IgD-negative memory B cell (primary cell): ENCODE measurements around the gene FGF14. TPM values are rescaled to one million over a fixed set of nuclear protein-coding genes. Genes with fewer than 3 reads are reported as not detected.

Source experiments
- H3K27ac Mint-ChIP-seq, 3 donors: one replicate each; pipeline ENCODE4 v1.8.0; 2020 to 2022; ENCODE audit warnings: mild to moderate bottlenecking in 3 of 3, mixed read lengths in 3 of 3, moderate library complexity in 1 of 3
- H3K27me3 Mint-ChIP-seq: one replicate; pipeline ENCODE4 v1.8.0; 2021; ENCODE audit warnings: mixed read lengths
- H3K36me3 Mint-ChIP-seq: one replicate; pipeline ENCODE4 v1.8.0; 2020; ENCODE audit warnings: mild to moderate bottlenecking, mixed read lengths
- H3K4me1 Mint-ChIP-seq, 3 donors: one replicate each; pipeline ENCODE4 v1.8.0; 2020 to 2022; ENCODE audit warnings: mixed read lengths in 3 of 3, mild to moderate bottlenecking in 1 of 3
- H3K4me3 Mint-ChIP-seq, 4 donors: one replicate each; pipeline ENCODE4 v1.8.0; 2020 to 2022; ENCODE audit warnings: mild to moderate bottlenecking in 4 of 4, mixed read lengths in 4 of 4, moderate library complexity in 3 of 4
- H3K9me3 Mint-ChIP-seq, 3 donors: one replicate each; pipeline ENCODE4 v1.8.0; 2020 to 2021; ENCODE audit warnings: mixed read lengths in 3 of 3, mild to moderate bottlenecking in 1 of 3
- polyA plus RNA-seq: library from polyadenylated mRNA; unstranded; fragments of 300-500 nt; fragmentation: Illumina TruSeq; gene quantifications from one replicate; pipeline ENCODE4 v1.2.3, GENCODE V29; 2021

The FGF14 gene
- polyA plus RNA-seq, 1 donor from 2014 or later: not detected

DNA sequence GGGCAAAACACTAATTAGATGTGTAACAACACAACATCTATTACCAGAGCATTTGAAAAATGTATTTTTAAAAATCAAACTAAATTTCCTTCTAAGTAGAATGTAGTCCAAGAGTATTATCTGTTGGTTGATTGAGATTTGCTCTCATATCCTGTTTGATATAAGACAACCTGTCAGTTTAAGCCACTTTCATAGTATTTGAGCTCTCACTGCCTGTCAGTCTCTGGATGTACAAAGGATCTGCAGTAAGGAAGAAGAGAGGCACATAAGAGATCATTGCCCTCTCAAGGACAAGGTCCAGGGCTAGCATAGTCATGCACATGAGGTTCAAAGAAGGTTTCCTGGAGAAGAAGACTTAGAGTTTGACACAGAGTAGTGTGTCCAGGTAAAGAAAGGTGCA, 57.4 kb downstream of the FGF14 start:
- Mint-ChIP-seq H3K27me3 (peaks cover 2% of the 10 kb centered on the region), H3K4me3 (no peak overlapping the region), H3K4me1 (no peaks in the 10 kb centered on the region), H3K36me3 (no peaks in the 10 kb centered on the region), H3K27ac (no peak overlapping the region), H3K9me3 (no peaks in the 10 kb centered on the region)

DNA sequence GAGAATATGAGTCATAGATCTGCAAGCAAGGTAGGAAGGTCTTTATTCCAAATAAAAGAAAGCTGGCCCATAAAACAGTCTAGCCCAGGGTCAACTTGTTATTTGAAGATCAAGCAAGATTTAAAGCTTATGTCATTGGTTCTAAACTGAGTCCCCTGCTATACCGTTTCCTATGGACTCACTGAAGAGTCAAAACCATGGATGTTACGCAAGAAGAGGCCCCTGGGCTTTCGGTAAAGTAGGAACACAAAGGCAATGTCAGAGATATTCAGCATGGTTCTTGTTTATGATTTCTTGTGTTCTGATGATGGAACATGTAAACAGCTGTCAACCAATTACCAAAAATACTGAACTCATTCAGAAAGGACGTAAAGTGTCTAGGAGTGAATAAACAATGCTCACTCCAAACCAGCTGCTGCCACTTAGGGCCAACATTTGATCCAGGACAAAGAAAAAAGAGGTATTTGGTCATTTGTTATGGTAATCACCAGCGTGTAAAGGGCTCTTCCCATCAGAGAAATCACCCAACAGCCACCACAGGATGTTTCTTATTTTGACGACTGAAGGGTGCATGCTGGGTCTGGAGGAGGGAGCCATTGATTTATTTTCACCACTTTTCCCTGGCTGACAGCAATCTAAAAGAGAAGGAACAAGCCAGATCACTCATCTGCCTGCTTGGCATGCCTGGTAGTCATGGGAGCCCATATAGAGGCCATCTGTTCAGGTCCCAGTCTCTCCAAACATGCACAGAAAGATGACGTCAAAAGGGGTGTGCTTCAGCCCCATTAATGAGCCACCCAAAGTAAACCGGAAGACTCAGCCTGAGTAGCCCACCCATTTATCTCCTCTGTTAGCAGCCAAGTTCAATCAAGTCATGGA, 68.3 kb downstream of the FGF14 start:
- no peak overlapping the region for H3K4me3 Mint-ChIP-seq
- no peaks in the 10 kb centered on the region for H3K4me1 Mint-ChIP-seq
- no peaks in the 10 kb centered on the region for H3K36me3 Mint-ChIP-seq
- peaks cover 2% of the 10 kb centered on the region for H3K27me3 Mint-ChIP-seq
- no peak overlapping the region for H3K27ac Mint-ChIP-seq
- H3K9me3 Mint-ChIP-seq: no peaks in the 10 kb centered on the region

DNA sequence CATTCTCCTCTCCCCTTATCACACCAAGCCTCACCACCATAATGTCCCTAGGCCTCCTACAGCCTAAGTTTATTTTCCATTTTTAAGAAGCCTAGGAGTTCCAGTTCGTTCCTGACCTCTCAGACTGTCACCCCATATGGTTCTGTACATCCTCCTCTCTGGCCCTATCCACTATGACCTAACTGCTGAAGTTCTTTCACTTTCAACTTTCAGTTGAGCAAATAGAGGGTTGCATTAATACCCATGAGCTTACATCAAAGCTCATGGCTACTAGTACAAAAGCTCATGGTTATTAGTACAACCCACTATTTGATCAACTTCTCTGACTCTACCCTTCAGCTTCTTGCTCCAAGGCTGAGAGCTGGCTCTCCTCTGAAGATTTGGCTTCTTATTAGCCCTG, 72.9 kb downstream of the FGF14 start:
- no peaks in the 10 kb centered on the region for H3K27me3 Mint-ChIP-seq
- H3K4me1 Mint-ChIP-seq: no peaks in the 10 kb centered on the region
- H3K36me3 Mint-ChIP-seq: no peaks in the 10 kb centered on the region
- H3K4me3 Mint-ChIP-seq: no peak overlapping the region
- H3K27ac Mint-ChIP-seq: no peak overlapping the region
- H3K9me3 Mint-ChIP-seq: peaks cover 0 to 8% (median 0%) of the 10 kb centered on the region in 3 donors

DNA sequence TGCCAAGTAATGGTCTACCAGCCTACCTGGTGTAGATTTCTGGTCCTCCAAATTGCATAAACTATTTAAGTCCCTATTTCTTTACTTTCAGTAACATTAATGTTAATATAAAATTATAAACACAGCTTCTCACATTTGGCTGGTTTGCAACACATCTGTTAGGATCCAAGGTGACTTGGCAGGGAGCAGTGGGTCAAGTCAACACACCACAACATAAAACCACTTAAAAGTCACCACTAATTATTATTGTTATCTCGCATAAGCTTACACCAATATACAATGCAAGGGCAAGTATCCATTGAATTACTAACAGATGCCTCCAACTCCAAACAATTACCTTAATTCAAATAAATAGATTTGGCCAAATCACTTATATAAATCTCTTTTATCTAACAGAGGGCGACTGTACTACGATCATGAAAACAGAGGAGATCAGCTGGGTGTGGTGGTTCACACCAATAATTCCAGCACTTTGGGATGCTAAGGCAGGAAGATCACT, 74.7 kb downstream of the FGF14 start:
- H3K36me3 Mint-ChIP-seq: no peaks in the 10 kb centered on the region
- no peaks in the 10 kb centered on the region for H3K4me1 Mint-ChIP-seq
- H3K27me3 Mint-ChIP-seq: no peaks in the 10 kb centered on the region
- no peak overlapping the region for H3K4me3 Mint-ChIP-seq
- H3K9me3 Mint-ChIP-seq: peaks cover 0 to 8% (median 0%) of the 10 kb centered on the region in 3 donors
- no peak overlapping the region for H3K27ac Mint-ChIP-seq

DNA sequence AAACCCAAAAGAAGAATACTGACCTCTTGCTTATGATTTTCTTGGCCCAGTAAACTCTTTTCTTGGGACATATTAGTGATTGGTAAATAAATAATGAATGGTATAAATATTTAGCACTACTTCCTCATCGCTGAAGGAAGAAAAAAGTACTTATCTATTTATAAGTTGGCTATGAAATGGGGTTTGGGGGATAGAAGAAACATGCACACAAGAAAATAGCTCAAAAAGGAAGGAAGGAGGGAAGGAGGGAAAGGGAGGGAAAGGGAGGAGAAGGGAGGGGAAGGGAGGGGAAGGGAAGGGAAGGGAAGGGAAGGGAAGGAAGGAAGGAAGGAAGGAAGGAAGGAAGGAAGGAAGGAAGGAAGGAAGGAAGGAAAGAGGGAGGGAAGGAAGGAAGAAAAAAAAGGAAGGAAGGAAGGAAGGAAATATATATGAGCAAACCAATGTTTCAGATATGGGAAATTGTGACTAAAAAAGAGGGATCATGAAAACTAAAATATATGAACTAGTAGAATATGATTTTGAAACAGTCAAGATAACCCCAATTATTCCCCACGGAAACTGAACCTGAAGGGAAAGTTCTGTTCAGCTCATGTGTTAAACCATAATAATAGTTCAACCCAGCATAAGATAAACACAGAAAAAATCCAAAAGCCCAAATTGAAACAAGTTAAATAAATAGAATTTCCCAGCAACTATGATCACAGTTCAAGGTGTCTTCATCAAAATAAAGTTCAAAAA, 75.3 kb downstream of the FGF14 start:
- Mint-ChIP-seq H3K9me3 (peaks cover 0 to 8% (median 0%) of the 10 kb centered on the region in 3 donors), H3K36me3 (no peaks in the 10 kb centered on the region), H3K4me3 (no peak overlapping the region), H3K27me3 (no peaks in the 10 kb centered on the region), H3K27ac (no peak overlapping the region), H3K4me1 (no peaks in the 10 kb centered on the region)

DNA sequence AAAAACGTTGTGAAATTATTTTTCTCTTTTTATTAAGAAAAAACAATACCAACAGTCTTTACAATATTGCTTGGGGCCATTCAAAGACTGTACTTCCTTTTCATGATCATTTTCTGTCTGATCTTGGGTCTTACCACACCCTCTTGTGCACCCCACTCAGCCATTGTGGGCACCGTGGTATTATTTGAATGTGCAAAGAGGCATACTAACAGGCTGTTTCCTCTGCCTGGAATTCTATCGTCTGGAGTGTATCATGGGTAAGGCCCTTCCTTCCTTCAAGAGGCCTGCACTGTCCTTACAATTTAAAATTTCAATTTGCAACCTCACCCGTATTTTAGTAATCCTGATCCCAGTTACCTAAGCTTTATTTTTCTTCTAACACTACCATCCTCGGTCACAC, 76.5 kb downstream of the FGF14 start:
- peaks cover 0 to 8% (median 0%) of the 10 kb centered on the region in 3 donors for H3K9me3 Mint-ChIP-seq
- no peak overlapping the region for H3K4me3 Mint-ChIP-seq
- H3K27me3 Mint-ChIP-seq: no peaks in the 10 kb centered on the region
- no peak overlapping the region for H3K27ac Mint-ChIP-seq
- H3K4me1 Mint-ChIP-seq: no peaks in the 10 kb centered on the region
- no peaks in the 10 kb centered on the region for H3K36me3 Mint-ChIP-seq

DNA sequence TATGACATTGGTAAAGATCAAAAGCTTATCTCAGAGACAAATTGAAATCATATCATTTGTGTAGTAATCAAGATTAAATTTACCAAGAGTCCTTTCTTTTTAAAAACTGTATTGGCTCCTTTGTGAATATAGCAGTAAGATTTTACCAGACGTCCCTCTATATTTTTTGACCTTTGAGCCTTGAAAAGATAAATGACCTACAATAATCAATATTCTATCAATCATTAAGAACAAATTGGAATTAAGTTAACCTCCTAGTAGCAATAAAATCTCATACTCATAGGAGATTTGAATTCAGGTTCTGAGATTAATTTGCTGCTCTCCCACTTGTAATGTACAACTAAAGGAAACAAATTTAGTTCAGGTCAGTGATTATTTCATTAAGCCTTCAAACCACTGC, 78.3 kb downstream of the FGF14 start:
- no peaks in the 10 kb centered on the region for H3K4me1 Mint-ChIP-seq
- H3K36me3 Mint-ChIP-seq: no peaks in the 10 kb centered on the region
- H3K9me3 Mint-ChIP-seq: peaks cover 0 to 8% (median 0%) of the 10 kb centered on the region in 3 donors
- H3K27me3 Mint-ChIP-seq: no peaks in the 10 kb centered on the region
- H3K4me3 Mint-ChIP-seq: no peak overlapping the region
- H3K27ac Mint-ChIP-seq: no peak overlapping the region

DNA sequence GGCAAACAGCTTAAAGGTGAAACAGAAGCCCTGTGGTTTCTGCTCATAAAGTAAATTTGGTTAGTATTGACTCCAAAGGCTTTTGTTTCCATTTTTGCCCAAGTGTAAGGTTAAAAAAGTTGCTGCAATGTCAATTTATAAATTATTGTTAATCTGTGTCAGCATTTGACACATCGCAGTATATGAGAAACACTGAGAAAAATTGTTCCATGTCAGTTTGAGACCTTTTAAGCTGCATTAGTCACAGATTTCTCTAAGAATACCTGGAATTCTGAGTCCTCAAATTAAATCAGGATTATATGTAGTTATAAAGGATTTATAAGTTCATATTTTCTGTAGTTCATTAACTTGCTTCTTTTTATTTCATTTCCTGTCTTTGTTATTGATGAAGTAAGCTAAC, 78.8 kb downstream of the FGF14 start:
- Mint-ChIP-seq H3K4me3 (no peak overlapping the region), H3K27me3 (no peaks in the 10 kb centered on the region), H3K36me3 (no peaks in the 10 kb centered on the region), H3K27ac (no peak overlapping the region), H3K4me1 (no peaks in the 10 kb centered on the region), H3K9me3 (peaks cover 0 to 8% (median 0%) of the 10 kb centered on the region in 3 donors)

DNA sequence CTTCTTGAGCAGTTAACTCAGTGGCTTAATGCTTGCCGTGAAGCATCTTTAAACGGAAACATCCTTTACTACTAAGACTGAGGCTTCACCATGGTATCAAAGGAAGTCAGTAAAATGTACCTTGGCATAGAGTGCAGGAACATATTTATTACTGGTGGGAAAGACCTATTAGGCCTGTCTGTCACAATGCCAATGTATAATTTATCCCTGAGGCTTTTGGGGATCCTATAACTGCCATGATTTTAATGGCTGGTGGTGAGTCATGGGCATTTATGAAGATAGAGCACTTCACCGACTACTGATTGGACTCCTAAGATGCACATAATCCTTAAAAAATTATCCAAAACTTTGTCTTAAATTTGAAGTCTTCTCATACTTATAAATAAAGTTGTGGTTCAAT, 79.6 kb downstream of the FGF14 start:
- Mint-ChIP-seq H3K27ac (no peak overlapping the region), H3K9me3 (peaks cover 0 to 8% (median 0%) of the 10 kb centered on the region in 3 donors), H3K27me3 (peaks cover 2% of the 10 kb centered on the region), H3K4me3 (no peak overlapping the region), H3K4me1 (no peaks in the 10 kb centered on the region), H3K36me3 (no peaks in the 10 kb centered on the region)

DNA sequence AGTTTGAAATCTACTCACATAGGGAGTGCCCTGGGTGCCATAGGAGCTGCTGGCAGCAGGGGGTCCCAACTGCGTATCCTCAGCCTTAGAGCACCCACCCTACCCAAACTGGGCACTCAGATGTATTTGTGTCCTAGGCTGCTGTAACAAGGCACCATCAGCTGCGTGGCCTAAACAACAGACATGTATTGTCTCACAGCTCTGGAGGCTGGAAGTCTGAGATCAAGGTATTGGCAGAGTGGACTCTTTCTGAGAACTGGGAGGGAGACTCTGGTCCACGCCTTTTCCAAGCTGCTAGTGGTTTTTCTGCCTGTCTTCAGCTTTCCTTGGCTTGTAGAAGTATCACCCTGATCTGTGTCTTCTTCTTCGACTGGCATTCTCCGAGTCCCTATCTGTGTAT, 83.6 kb downstream of the FGF14 start:
- Mint-ChIP-seq H3K4me3 (no peak overlapping the region), H3K36me3 (peaks cover 2% of the 10 kb centered on the region), H3K27me3 (peaks cover 2% of the 10 kb centered on the region), H3K4me1 (peaks cover 0 to 1% (median 0%) of the 10 kb centered on the region in 3 donors), H3K27ac (no peak overlapping the region), H3K9me3 (no peaks in the 10 kb centered on the region)

DNA sequence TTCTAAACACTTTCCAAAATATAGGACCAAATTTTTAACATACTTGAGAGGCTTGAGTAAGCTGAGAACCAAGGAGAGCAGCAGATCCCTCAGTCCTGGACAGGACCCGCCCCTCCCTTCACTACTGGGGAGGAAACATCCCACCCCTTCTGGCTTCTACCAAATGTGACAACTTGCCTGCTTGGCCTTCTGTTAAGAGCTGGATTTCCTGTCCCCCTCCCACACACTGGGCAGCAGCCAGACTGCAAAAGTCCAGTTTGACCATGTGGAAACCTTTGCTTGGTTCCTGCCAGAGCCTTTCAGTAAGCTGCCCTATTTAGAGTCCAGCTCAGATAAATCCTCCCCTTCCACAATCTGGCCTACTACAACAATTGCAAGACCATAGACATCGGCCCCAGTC, 84.3 kb downstream of the FGF14 start:
- peaks cover 0 to 4% (median 0%) of the 10 kb centered on the region in 3 donors for H3K4me1 Mint-ChIP-seq
- peaks cover 2% of the 10 kb centered on the region for H3K36me3 Mint-ChIP-seq
- no peak overlapping the region for H3K27ac Mint-ChIP-seq
- H3K9me3 Mint-ChIP-seq: no peaks in the 10 kb centered on the region
- H3K27me3 Mint-ChIP-seq: peaks cover 2% of the 10 kb centered on the region
- no peak overlapping the region for H3K4me3 Mint-ChIP-seq

DNA sequence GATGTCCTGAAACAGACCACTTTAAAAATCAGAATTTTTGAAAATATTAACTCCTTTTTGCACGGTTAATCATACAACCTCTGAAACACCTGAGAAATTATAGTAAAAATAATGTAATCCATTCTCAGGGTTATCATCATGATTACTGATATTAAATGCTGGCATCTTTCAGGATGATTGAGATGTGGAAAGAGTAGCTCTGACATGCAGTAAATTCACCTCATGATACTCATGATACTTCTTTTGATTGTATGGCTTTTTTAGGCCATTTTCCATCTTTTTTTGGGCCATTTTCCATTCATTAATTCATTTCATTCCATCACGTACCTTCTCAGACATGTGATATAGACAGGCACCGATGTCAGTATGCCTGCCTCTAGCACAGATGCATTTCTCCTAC, 85.1 kb downstream of the FGF14 start:
- no peak overlapping the region for H3K27ac Mint-ChIP-seq
- peaks cover 2% of the 10 kb centered on the region for H3K27me3 Mint-ChIP-seq
- H3K36me3 Mint-ChIP-seq: peaks cover 2% of the 10 kb centered on the region
- H3K4me1 Mint-ChIP-seq: peaks cover 0 to 4% (median 0%) of the 10 kb centered on the region in 3 donors
- H3K4me3 Mint-ChIP-seq: no peak overlapping the region
- H3K9me3 Mint-ChIP-seq: no peaks in the 10 kb centered on the region

DNA sequence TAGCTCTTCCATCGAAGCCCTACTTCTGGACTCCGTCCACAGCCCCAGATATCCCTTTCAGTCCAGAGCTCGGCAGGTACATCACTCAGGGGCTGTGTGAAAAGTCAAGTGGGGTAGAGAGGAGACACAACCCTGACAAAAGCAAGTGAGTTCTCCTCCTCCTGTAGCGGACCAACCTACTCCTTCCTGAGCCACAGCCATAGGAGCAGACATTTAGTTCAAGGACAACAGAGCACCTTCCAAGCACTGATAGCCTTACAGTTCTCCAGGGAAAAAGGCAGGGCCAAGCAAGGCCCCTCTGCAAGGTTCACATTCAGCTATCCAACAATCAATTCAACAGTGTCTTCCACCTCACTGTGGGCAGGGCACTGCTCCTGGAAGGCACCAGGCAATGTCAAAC, 89.0 kb downstream of the FGF14 start:
- Mint-ChIP-seq H3K4me3 (no peak overlapping the region), H3K36me3 (peaks cover 4% of the 10 kb centered on the region), H3K27ac (no peak overlapping the region), H3K4me1 (peaks cover 0 to 4% (median 0%) of the 10 kb centered on the region in 3 donors), H3K27me3 (peaks cover 3% of the 10 kb centered on the region), H3K9me3 (no peaks in the 10 kb centered on the region)

DNA sequence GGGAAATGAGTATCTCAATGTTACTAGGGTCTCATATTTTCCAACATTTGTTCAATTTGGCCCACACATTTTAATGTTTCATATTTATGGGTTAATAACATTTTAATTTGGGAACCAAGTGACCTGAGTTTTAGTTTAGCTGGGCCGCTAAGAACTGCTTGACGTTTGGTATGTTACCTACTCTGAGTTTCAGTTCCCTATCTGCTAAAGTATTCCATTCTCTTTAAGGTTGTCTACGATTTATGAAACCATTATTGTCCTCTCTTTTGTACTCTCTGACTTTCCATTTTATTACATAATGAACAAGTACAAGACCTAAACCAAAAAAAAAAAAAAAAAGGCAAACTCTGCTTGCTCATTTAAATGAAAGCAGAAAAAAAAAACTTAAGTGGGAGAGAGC, 89.9 kb downstream of the FGF14 start:
- Mint-ChIP-seq H3K4me1 (peaks cover 0 to 4% (median 0%) of the 10 kb centered on the region in 3 donors), H3K9me3 (no peaks in the 10 kb centered on the region), H3K4me3 (no peak overlapping the region), H3K36me3 (peaks cover 2% of the 10 kb centered on the region), H3K27ac (no peak overlapping the region), H3K27me3 (peaks cover 1% of the 10 kb centered on the region)

DNA sequence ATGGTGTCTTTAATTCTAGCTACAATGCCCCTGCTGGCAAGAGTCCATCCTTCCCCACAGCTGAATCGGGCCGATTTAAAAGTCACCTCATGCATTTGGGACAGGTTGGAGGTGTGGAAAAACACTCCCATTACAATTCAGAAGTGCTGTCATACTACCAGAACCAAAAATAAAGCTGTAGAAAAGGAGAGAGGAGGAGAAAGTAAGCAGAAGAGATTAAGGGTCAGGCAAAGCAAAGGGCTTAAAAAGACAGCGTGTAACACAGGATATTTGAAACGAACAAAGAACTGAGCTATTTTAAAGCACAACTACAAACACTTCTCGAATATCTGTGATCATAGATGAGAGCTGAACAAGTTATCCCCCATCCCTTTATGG, 90.4 kb downstream of the FGF14 start:
- Mint-ChIP-seq H3K9me3 (no peaks in the 10 kb centered on the region), H3K27me3 (peaks cover 1% of the 10 kb centered on the region), H3K36me3 (peaks cover 2% of the 10 kb centered on the region), H3K4me1 (peaks cover 0 to 4% (median 0%) of the 10 kb centered on the region in 3 donors), H3K4me3 (no peak overlapping the region), H3K27ac (no peak overlapping the region)
